ENCODE measurements around the gene NKAIN4.

Gene NKAIN4

DNA sequence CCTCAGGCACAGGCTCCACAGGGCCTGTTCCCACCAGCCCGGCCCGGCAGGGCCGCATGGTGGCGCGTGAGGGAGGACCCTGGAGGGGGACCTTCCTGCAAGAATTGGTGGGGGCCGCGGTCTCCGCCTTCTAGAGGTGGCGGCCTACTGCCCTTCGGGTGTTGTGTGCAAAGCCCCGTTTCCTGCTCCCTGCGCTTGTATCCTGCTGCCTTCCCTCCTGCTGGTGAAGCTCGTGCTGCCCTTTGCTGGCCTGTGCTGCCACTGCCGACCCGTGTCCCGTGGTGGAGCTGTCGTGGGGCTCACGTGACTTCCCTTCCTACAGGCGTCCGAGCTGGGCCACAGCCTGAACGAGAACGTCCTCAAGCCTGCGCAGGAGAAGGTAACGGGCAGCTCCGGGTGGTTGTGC, 30.3 kb upstream of the NKAIN4 start:
- H3K27me3 Mint-ChIP-seq = no peaks in the 10 kb centered on the region
- H3K9me3 Mint-ChIP-seq = no peaks in the 10 kb centered on the region
- peaks cover 100% of the 10 kb centered on the region for H3K36me3 Mint-ChIP-seq (ENCODE audit: low read depth)
- no peaks in the 10 kb centered on the region for H3K4me1 Mint-ChIP-seq (ENCODE audit: low read depth)
- H3K4me3 Mint-ChIP-seq = peak overlapping the region; percentile 41
- intact Hi-C loops (cut with micrococcal nuclease) = no loop called here
- H3K27ac Mint-ChIP-seq = peak overlapping the region; percentile 56

DNA sequence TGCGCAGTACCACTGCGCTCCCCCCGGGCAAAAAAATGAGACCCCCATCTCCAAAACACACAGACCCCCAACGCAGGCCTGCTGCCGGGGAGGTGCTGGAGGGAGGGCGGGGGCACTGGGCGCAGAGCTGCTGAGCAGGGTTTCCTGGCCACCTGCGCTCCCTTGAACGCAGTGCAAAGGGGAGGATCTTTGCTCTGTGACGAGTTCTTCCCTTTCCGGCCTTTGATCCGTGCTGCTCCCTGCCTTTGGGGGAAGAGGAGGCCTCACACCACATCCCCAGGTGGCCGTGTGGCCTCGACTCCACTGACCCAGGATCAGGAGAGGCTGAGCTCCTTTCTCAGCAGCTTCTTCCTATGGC, 29.8 kb upstream of the NKAIN4 start:
- peak overlapping the region; percentile 56 for H3K27ac Mint-ChIP-seq
- H3K9me3 Mint-ChIP-seq = no peaks in the 10 kb centered on the region
- H3K4me3 Mint-ChIP-seq = no peak overlapping the region
- intact Hi-C loops (cut with micrococcal nuclease) = no loop called here
- peaks cover 100% of the 10 kb centered on the region for H3K36me3 Mint-ChIP-seq (ENCODE audit: low read depth)
- no peaks in the 10 kb centered on the region for H3K27me3 Mint-ChIP-seq
- H3K4me1 Mint-ChIP-seq (ENCODE audit: low read depth) = no peaks in the 10 kb centered on the region

DNA sequence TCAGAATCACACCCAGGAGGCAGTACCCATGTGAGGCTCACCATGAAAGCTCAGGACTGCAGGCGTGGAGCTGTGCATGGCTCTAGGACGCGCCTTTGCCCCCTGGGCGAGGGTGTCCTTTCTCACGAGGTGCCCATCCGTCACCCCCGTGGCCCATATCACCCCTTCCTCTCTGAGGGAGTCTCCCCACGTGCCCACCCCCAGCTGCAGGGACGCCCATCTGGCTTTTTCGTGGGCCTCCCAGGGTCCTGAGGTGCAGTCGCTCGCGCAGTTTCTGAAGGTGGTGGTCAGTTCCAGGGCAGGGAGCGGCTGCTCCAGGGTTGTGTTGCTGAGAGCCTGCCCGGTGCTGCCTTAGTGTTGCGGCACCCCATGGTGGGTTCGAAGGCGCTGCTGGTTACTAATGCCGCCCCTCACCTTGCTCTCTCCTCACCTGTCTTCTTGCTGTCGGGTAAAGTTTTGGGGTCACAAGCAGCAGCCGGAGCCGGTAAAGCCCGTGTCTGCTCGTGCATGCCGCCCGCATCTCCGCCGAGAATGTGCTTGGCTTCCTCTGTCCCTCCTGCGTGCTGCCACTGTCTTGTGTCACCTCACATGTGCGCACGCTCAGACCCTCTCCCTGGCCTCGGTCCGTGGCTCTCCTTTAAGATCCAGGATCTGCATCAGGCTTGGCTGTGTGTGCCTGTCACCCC, 29.3 kb upstream of the NKAIN4 start:
- H3K27me3 Mint-ChIP-seq = no peaks in the 10 kb centered on the region
- peak overlapping the region; percentile 56 for H3K27ac Mint-ChIP-seq
- intact Hi-C loops (cut with micrococcal nuclease) = no loop called here
- H3K9me3 Mint-ChIP-seq = no peaks in the 10 kb centered on the region
- peaks cover 100% of the 10 kb centered on the region for H3K36me3 Mint-ChIP-seq (ENCODE audit: low read depth)
- no peak overlapping the region for H3K4me3 Mint-ChIP-seq
- H3K4me1 Mint-ChIP-seq (ENCODE audit: low read depth) = no peaks in the 10 kb centered on the region

DNA sequence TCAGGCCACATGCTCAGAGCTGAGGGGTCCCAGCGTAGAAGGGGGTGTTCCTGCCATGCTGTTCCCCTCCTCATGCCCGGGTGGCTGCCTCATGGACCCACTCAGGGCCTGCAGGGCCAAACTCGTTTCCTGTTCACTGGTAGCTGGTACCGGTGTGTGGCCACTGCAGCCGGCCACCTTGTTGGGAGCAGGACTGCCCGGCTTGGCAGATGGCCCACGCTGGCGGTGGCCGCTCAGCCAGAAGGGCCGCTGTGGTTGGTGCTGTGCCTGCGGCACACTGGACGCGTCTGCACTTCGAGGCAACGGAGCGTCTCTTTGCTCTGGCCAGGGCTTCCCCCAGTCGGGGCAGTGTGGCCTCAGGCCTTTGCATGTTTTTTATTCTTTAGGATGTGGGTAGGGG, 28.7 kb upstream of the NKAIN4 start:
- Mint-ChIP-seq H3K9me3 (no peaks in the 10 kb centered on the region), H3K36me3 (ENCODE audit: low read depth) (peaks cover 100% of the 10 kb centered on the region), H3K27ac (no peak overlapping the region), H3K4me1 (ENCODE audit: low read depth) (no peaks in the 10 kb centered on the region), H3K27me3 (no peaks in the 10 kb centered on the region), H3K4me3 (no peak overlapping the region)
- intact Hi-C loops (cut with micrococcal nuclease) = no loop called here

DNA sequence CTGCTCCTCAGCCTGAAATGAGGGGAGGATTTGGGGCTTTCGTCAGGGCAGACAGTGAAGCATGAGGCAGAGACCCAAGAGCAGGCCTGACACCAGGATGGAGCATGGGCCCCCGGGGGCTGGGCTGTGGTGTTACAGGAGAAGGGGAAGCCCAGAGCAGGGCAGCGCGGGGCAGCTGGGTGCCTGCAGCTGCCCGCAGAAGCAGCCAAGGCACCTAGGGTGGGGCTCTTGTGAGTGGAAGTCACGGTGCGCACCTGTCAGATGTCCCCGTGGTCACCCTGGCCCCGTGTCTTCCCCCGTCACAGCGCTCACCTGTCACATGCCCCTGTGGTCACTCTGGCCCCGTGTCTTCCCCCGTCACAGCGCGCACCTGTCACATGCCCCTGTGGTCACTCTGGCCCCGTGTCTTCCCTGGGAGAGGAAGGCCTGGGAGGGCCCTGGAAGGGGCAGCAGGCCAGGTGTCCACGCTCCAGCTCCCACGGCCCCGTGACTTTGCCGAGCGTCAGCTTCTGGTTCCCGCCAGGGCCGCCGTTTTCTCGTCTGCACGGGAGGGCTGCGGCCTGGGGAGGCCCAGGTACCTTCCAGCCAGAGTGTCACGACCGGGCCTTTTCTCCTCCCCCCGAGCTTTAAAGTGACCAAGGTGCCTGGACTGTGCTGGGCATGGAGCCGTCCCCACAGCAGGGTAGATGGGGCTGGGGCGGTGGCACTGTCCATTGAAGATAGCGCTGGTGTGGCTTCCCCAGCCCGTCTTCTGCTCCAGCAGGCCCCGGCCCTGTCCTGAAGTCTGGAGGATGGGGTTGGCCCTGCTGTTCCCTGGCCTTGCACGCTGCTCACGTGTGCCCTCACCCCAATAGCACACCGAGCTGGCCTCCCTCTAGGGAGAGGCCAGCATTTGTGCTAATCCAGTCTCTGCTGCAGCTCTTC, 27.7 kb upstream of the NKAIN4 start:
- H3K27me3 Mint-ChIP-seq = no peaks in the 10 kb centered on the region
- peaks cover 100% of the 10 kb centered on the region for H3K36me3 Mint-ChIP-seq (ENCODE audit: low read depth)
- intact Hi-C loops (cut with micrococcal nuclease) = no loop called here
- no peaks in the 10 kb centered on the region for H3K4me1 Mint-ChIP-seq (ENCODE audit: low read depth)
- no peak overlapping the region for H3K27ac Mint-ChIP-seq
- H3K9me3 Mint-ChIP-seq = no peaks in the 10 kb centered on the region
- no peak overlapping the region for H3K4me3 Mint-ChIP-seq

DNA sequence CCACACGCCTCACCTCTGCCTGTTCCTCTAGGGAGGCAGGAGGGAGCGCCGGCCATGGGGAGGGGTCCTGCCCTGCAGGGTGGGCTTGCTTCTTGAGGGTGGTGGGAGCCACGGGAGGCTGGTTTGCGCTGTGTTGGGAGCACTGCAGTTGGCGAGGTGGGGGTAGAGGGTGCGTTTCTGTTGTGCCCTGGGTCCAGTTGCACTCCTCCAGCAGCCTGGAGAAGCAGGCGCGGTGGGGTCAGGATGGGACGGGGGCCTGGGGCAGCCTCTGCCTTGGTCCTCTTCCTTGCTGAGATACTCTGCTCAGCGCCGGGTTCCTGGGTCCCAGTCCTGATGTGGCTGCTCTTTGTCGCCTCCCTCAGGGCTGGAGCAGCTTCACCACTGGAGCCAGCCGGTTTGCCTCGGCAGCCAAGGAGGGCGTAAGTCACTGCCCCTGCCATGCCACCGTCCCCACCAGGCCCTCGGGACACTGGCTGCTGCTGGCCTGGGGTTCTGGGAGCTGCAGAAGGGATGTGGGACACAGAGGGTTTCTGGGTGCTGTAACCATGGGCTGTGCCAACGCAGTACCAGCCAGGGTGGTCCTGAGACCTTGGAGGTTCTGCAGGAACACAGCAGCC, 26.8 kb upstream of the NKAIN4 start:
- no peak overlapping the region for H3K4me3 Mint-ChIP-seq
- no peaks in the 10 kb centered on the region for H3K27me3 Mint-ChIP-seq
- peaks cover 100% of the 10 kb centered on the region for H3K36me3 Mint-ChIP-seq (ENCODE audit: low read depth)
- no peak overlapping the region for H3K27ac Mint-ChIP-seq
- H3K9me3 Mint-ChIP-seq = no peaks in the 10 kb centered on the region
- intact Hi-C loops (cut with micrococcal nuclease) = no loop called here
- H3K4me1 Mint-ChIP-seq (ENCODE audit: low read depth) = no peaks in the 10 kb centered on the region

DNA sequence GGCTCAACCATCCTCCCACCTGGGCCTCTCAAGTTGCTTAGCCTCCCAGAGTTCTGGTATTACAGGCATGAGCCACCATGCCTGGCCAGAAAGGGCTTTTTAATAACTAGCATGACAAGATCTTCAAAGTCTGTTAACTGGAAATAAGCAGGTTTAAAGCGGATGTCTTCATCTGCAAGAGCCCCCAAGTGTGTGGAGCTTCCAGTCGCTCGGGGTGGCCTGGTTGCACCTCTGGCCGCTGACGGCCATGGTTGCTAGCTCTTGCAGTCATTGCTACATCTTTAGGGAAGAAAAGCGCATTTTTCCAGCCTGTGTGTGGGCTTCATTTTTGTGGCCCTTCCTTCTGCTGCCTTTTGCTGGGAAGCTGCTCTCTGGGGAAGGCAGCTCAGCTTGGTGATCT, 26.1 kb upstream of the NKAIN4 start:
- H3K4me3 Mint-ChIP-seq = no peak overlapping the region
- no peaks in the 10 kb centered on the region for H3K9me3 Mint-ChIP-seq
- H3K4me1 Mint-ChIP-seq (ENCODE audit: low read depth) = no peaks in the 10 kb centered on the region
- H3K36me3 Mint-ChIP-seq (ENCODE audit: low read depth) = peaks cover 100% of the 10 kb centered on the region
- no peak overlapping the region for H3K27ac Mint-ChIP-seq
- H3K27me3 Mint-ChIP-seq = no peaks in the 10 kb centered on the region
- intact Hi-C loops (cut with micrococcal nuclease) = no loop called here

DNA sequence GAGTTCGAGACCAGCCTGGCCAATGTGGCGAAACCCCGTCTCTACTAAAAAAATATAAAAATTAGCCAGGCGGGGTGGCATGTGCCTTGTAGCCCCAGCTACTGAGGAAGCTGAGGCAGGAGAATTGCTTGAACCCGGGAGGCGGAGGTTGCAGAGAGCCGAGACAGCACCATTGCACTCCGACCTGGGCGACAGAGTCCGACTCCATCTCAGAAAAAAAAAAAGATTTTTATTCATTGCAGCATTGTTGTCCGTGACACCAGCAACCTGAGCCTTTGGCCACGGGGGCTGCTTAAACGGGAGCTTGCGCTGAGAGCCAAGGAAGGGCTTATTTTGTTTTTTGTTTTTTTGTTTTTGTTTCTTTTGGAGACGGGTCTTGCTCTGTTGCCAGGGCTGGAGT, 25.7 kb upstream of the NKAIN4 start:
- intact Hi-C loops (cut with micrococcal nuclease) = no loop called here
- Mint-ChIP-seq H3K4me1 (ENCODE audit: low read depth) (peaks cover 3% of the 10 kb centered on the region), H3K9me3 (no peaks in the 10 kb centered on the region), H3K4me3 (no peak overlapping the region), H3K27me3 (no peaks in the 10 kb centered on the region), H3K27ac (no peak overlapping the region), H3K36me3 (ENCODE audit: low read depth) (peaks cover 99% of the 10 kb centered on the region)

DNA sequence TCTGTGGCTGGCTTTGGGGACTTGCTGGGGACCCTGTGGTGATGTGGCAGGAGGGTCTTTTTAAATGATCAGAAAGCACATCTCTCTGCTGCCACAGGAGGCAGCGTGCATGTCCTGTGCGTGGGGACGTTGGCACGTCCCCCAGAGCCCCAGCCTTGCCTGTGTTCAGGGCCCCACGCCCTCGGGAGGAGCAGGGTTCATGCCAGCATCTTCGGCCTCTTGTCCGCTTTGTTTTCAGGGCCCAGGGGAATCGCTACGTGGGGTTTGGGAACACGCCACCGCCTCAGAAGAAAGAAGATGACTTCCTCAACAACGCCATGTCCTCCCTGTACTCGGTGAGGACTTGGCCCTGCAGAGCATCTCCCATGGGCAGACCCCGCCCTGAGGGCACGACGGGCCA, 24.4 kb upstream of the NKAIN4 start:
- intact Hi-C loops (cut with micrococcal nuclease) = no loop called here
- H3K9me3 Mint-ChIP-seq = no peaks in the 10 kb centered on the region
- H3K4me3 Mint-ChIP-seq = no peak overlapping the region
- no peaks in the 10 kb centered on the region for H3K27me3 Mint-ChIP-seq
- peaks cover 16% of the 10 kb centered on the region for H3K4me1 Mint-ChIP-seq (ENCODE audit: low read depth)
- H3K27ac Mint-ChIP-seq = no peak overlapping the region
- H3K36me3 Mint-ChIP-seq (ENCODE audit: low read depth) = peaks cover 87% of the 10 kb centered on the region

DNA sequence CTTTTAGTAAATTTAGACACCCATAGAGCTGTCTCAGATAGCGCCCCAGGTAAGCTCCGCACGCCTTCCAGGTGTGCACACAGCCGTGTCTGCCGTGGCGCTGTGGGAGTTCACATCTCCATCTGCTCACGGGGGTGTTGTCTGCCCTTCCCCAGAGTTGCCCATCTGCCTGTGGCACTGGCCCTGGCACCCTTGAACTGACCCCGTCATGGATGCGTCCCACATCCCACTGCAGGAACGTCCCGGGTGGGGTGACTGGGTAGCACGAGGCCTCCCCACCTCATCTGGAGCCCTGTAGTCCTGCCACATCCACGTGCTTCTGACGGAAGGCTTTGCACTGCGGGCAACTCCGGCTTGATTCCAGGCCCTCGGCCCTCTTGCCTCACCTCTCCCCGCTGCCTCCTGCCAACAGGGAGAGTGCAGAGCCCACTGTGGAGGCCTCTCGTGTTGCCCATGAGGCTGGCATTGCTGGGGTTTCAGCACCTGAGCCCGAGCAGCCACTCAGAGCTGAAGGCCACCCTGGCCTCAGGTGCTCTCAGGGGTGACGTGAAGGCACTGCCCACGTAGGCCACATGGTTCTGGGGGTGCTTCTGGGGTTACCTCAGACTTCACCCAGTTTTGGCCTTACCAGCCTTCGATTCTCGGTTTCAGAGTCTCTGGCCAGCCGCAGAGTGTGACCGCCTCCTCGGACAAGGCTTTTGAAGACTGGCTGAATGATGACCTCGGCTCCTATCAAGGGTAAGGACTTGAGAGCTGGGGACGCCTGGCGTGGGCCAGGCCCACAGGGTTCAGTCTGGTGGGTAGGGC, 23.4 kb upstream of the NKAIN4 start:
- Mint-ChIP-seq H3K9me3 (no peaks in the 10 kb centered on the region), H3K36me3 (ENCODE audit: low read depth) (peaks cover 84% of the 10 kb centered on the region), H3K27me3 (no peaks in the 10 kb centered on the region), H3K4me3 (no peak overlapping the region), H3K27ac (no peak overlapping the region), H3K4me1 (ENCODE audit: low read depth) (peaks cover 19% of the 10 kb centered on the region)
- intact Hi-C loops (cut with micrococcal nuclease) = no loop called here

DNA sequence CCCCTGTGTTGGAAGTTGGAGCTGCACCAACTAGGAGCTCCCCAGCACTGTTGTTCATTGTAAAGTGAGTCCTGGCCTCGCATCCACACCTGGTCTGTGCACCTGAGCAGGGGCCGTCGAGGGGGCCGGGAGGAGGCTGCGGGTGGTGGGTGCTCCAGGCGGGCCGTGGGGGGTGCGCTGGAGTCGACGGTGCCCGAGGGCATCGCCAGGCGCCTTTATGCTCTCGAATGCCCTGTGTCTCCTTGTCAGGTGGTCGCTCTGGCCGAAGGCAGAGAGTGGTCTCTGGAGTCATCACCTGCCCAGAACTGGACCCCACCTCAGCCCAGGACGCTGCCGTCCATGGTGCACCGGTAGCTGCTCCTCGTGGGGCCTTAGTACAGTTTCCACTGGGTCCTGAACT, 22.7 kb upstream of the NKAIN4 start:
- peaks cover 82% of the 10 kb centered on the region for H3K36me3 Mint-ChIP-seq (ENCODE audit: low read depth)
- intact Hi-C loops (cut with micrococcal nuclease) = no loop called here
- H3K4me1 Mint-ChIP-seq (ENCODE audit: low read depth) = peaks cover 21% of the 10 kb centered on the region
- H3K4me3 Mint-ChIP-seq = no peak overlapping the region
- no peak overlapping the region for H3K27ac Mint-ChIP-seq
- peaks cover under 1% of the 10 kb centered on the region for H3K27me3 Mint-ChIP-seq
- no peaks in the 10 kb centered on the region for H3K9me3 Mint-ChIP-seq

DNA sequence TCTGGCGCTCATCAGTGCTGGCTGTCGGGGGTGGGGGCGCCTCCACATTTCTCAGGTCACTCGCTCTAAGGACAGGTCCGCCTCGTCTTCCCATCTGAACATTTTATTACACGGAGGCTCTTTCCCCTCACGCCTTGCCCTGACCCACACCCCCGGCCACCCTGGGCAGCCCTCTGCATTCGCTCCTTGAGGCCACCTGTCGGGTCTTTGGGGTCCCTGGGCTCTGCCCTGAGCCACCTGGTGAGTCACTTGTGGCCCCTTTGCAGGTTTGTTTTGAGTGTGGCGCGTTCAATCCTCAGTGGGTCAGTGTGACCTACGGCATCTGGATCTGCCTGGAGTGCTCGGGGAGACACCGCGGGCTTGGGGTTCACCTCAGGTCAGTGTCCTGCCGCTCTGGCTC, 21.6 kb upstream of the NKAIN4 start:
- peaks cover 26% of the 10 kb centered on the region for H3K4me1 Mint-ChIP-seq (ENCODE audit: low read depth)
- peaks cover 3% of the 10 kb centered on the region for H3K27me3 Mint-ChIP-seq
- H3K9me3 Mint-ChIP-seq = no peaks in the 10 kb centered on the region
- no peak overlapping the region for H3K4me3 Mint-ChIP-seq
- intact Hi-C loops (cut with micrococcal nuclease) = no loop called here
- H3K27ac Mint-ChIP-seq = no peak overlapping the region
- H3K36me3 Mint-ChIP-seq (ENCODE audit: low read depth) = peaks cover 71% of the 10 kb centered on the region

DNA sequence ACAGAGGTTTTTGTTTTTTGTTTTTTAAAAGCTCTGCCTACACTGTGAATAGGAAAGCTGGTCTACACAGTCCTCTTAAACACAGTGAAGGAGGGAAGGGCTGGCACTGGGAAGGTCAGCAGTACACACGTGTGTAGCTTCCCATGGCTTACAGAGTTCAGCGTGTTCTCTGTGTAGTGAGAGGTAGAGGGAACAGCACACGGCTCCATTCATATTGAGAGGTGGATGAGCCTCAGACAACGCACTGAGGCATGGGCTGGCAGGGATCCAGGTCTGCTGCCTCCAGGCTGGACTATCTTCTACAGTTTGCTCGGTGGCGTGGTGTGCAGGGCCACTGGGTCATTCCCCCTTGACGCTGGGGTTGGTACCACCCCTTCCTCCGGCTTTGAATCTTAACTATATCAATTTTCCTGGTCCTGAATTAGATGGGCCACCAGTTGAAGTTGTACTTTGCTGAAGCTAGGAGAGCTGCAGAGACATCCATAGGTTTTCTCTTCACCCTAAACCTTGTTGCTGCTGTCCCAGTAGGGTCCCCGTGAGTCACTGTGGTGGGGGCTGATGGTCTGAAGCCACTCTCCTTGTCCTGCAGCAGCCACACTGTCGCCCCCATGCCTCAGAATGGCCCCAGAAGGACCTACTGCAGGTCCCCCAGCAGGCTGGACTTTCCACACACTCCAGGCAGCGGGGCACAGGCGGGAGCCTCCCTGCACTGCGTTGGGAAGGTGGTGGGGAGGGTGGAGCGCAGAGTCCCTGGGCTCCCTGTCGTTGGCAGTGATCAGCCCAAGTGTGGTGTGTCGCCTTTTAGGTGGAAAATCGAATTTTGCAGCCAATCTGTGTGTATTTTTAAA, 20.3 kb upstream of the NKAIN4 start:
- Mint-ChIP-seq H3K27me3 (peaks cover 3% of the 10 kb centered on the region), H3K4me1 (ENCODE audit: low read depth) (peaks cover 26% of the 10 kb centered on the region), H3K4me3 (no peak overlapping the region), H3K27ac (no peak overlapping the region), H3K36me3 (ENCODE audit: low read depth) (peaks cover 59% of the 10 kb centered on the region), H3K9me3 (no peaks in the 10 kb centered on the region)
- intact Hi-C loops (cut with micrococcal nuclease) = no loop called here
